DND-41 (cell line): ENCODE results near the gene TTC13.

ENCODE experiments used
- EZH2 ChIP-seq: IDR thresholded peaks from 3 replicates; pipeline ENCODE4 v1.6.1; 2012; ENCODE audit warnings: borderline replicate concordance, low read depth, mild to moderate bottlenecking, moderate library complexity, low read length, inconsistent platforms; ENCODE audit not compliant: severe bottlenecking
- TF ChIP-seq, protein P1 (sequence below): IDR thresholded peaks from 2 replicates; pipeline ENCODE4 v1.5.1; 2012; ENCODE audit warnings: borderline replicate concordance, low read length, moderate library complexity, mild to moderate bottlenecking; ENCODE audit not compliant: poor library complexity, severe bottlenecking; ENCODE audit errors: extremely low read depth

GRCh38 chr1:230910755-230911117, 67.9 kb downstream of the TTC13 start:
- TF ChIP-seq, protein P1, sequence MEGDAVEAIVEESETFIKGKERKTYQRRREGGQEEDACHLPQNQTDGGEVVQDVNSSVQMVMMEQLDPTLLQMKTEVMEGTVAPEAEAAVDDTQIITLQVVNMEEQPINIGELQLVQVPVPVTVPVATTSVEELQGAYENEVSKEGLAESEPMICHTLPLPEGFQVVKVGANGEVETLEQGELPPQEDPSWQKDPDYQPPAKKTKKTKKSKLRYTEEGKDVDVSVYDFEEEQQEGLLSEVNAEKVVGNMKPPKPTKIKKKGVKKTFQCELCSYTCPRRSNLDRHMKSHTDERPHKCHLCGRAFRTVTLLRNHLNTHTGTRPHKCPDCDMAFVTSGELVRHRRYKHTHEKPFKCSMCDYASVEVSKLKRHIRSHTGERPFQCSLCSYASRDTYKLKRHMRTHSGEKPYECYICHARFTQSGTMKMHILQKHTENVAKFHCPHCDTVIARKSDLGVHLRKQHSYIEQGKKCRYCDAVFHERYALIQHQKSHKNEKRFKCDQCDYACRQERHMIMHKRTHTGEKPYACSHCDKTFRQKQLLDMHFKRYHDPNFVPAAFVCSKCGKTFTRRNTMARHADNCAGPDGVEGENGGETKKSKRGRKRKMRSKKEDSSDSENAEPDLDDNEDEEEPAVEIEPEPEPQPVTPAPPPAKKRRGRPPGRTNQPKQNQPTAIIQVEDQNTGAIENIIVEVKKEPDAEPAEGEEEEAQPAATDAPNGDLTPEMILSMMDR = no peak
- no peak for TF ChIP-seq EZH2
